Liver (tissue), 9 donors: ENCODE results near the gene PJVK. TPM values are rescaled to one million over a fixed set of nuclear protein-coding genes. Genes with fewer than 3 reads are reported as not detected.

Source experiments
- DNase-seq: peaks from one replicate; pipeline ENCODE4 v3.0.0-alpha.2; 2017; ENCODE audit warnings: low spot score
- H3K27ac ChIP-seq, 2 donors: one replicate each; pipeline ENCODE4 v1.7.0; 2013; ENCODE audit warnings: inconsistent platforms in 2 of 2, low read length in 2 of 2, control low read depth in 1 of 2, low read depth in 1 of 2, mild to moderate bottlenecking in 1 of 2
- H3K27me3 ChIP-seq, 4 donors: one replicate each; pipeline versions ENCODE4 v1.6.1 to v1.7.0; 2013; ENCODE audit warnings: low read length in 3 of 4, inconsistent platforms in 1 of 4, mild to moderate bottlenecking in 1 of 4, moderate library complexity in 1 of 4; ENCODE audit not compliant: control insufficient read depth in 4 of 4, insufficient read depth in 4 of 4
- H3K36me3 ChIP-seq, 4 donors: one replicate each; pipeline versions ENCODE4 v1.6.1 to v1.7.0; 2013; ENCODE audit warnings: low read length in 3 of 4, mild to moderate bottlenecking in 3 of 4, low read depth in 1 of 4, moderate library complexity in 1 of 4; ENCODE audit not compliant: control insufficient read depth in 4 of 4, insufficient read depth in 3 of 4
- H3K4me1 ChIP-seq, 4 donors: one replicate each; pipeline versions ENCODE4 v1.6.1 to v1.7.0; 2013; ENCODE audit warnings: low read length in 3 of 4, mild to moderate bottlenecking in 3 of 4, moderate library complexity in 1 of 4; ENCODE audit not compliant: control insufficient read depth in 4 of 4, insufficient read depth in 4 of 4
- H3K4me3 ChIP-seq, 3 donors: one replicate each; pipeline versions ENCODE4 v1.6.1 to v1.7.0; 2013; ENCODE audit warnings: low read length in 3 of 3, control low read depth in 1 of 3, low read depth in 1 of 3, mild to moderate bottlenecking in 1 of 3
- H3K9ac ChIP-seq, 2 donors: one replicate each; pipeline ENCODE4 v1.7.0; 2013; ENCODE audit warnings: low read length in 2 of 2, mild to moderate bottlenecking in 2 of 2, moderate library complexity in 2 of 2, control low read depth in 1 of 2, low read depth in 1 of 2
- H3K9me3 ChIP-seq, 4 donors: one replicate each; pipeline versions ENCODE4 v1.6.1 to v1.7.0; 2013; ENCODE audit warnings: low read length in 3 of 4; ENCODE audit not compliant: control insufficient read depth in 4 of 4
- FOXA1 ChIP-seq: IDR thresholded peaks from 2 replicates; pipeline ENCODE4 v1.6.1; 2016; ENCODE audit warnings: antibody characterized with exemption
- HNF4G ChIP-seq: IDR thresholded peaks from 2 replicates; pipeline ENCODE4 v1.6.1; 2016; ENCODE audit warnings: antibody characterized with exemption
- JUND ChIP-seq, 2 donors: IDR thresholded peaks; 2 replicates each; pipeline ENCODE4 v1.6.1; 2016; ENCODE audit warnings: antibody characterized with exemption in 2 of 2
- NR2F2 ChIP-seq: IDR thresholded peaks from 2 replicates; pipeline ENCODE4 v1.6.1; 2016; ENCODE audit warnings: antibody characterized with exemption
- RXRA ChIP-seq, 2 donors: IDR thresholded peaks; 2 replicates each; pipeline ENCODE4 v1.6.1; 2017 to 2018; ENCODE audit warnings: antibody characterized with exemption in 2 of 2, mild to moderate bottlenecking in 1 of 2
- SP1 ChIP-seq: IDR thresholded peaks from 2 replicates; pipeline ENCODE4 v1.6.1; 2018; ENCODE audit warnings: antibody characterized with exemption, mild to moderate bottlenecking
- TAF1 ChIP-seq: conservative IDR thresholded peaks from 2 replicates; pipeline ENCODE4 v1.6.1; 2016; ENCODE audit warnings: antibody characterized with exemption, mild to moderate bottlenecking
- YY1 ChIP-seq: IDR thresholded peaks from 2 replicates; pipeline ENCODE4 v1.6.1; 2016; ENCODE audit warnings: antibody characterized with exemption, mild to moderate bottlenecking
- WGBS: extraction: QIAGEN DNeasy Blood & Tissue Kit; methylation state at CpG from one replicate; pipeline ENCODE4 v1.1.7; 2013; 5-methylcytosine and 5-hydroxymethylcytosine counted together
- polyA plus RNA-seq, 2 donors: library from polyadenylated mRNA; stranded (reverse) in 1 of 2; unstranded in 1 of 2; fragments of 200-250 nt in 1 of 2; fragments of >200 nt in 1 of 2; fragmentation: Nextera tagmentation in 1 of 2; extraction: Ambion mirVana in 1 of 2; gene quantifications; one replicate each; pipeline versions ENCODE4 v1.2.1 to v1.2.3, GENCODE V29; 2013 to 2015
- total RNA-seq, 2 donors: library from RNA; depleted of rRNA; stranded (reverse); fragments of >200 nt; gene quantifications; one replicate each; pipeline ENCODE4 v1.2.3, GENCODE V29; 2014
- TF ChIP-seq, protein P1 (sequence below): IDR thresholded peaks from 2 replicates; pipeline ENCODE4 v1.6.1; 2016; ENCODE audit warnings: antibody characterized with exemption
- TF ChIP-seq, protein P2 (sequence below): fragments of 150-350 bp; IDR thresholded peaks from 2 replicates; pipeline ENCODE4 v1.5.1; 2017; ENCODE audit warnings: improper control_type of control experiment, low read depth, low read length; ENCODE audit not compliant: missing input control
- TF ChIP-seq, protein P3 (sequence below): IDR thresholded peaks from 2 replicates; pipeline ENCODE4 v1.6.1; 2016; ENCODE audit warnings: antibody characterized with exemption
- TF ChIP-seq, protein P4 (sequence below): IDR thresholded peaks from 2 replicates; pipeline ENCODE4 v1.6.1; 2016; ENCODE audit warnings: antibody characterized with exemption, mild to moderate bottlenecking
- TF ChIP-seq, protein P5 (sequence below): IDR thresholded peaks from 2 replicates; pipeline ENCODE4 v1.6.1; 2016; ENCODE audit warnings: antibody characterized with exemption
- donor health status: healthy.
- donor health status: healthy.
- donor health status: healthy.
- donor health status: healthy.
- donor health status: healthy.

PJVK gene
- total and polyA plus RNA-seq, 4 donors: 0.48 to 2.3 (median 1.4) TPM

DNA sequence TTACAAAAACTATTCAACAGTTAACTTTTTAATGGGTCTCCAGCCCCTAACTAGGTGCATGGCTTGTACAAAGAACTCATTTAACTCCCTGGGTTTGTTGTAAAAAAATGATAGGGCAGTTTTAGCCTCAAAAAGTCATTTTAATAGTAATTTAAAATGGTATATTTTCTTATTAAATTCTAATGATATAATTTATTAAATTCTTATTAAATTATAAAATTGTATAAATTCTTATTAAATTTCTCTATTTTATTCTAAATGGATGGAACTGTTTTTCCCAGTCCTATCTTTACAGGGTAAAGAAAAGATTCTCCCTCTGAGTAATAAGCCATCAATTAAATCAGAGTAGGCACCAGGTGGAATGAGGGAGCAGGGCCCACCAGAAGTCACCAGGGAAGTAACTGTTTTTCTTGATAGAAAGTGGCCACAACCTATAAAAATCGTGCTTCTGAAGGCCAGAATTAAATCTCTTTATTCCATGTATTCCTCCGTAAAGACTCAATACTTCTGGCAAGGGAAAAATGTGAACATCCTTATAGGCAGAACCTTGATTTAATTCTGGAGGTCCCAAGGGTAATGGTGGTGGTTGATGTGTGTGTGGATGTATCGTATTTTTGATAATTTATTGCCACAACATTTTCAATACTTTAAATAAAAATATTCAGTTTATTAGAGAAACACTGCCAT, 26.4 kb downstream of the PJVK start:
- Histone ChIP-seq H3K36me3 (no peaks in the 10 kb centered on the region), H3K4me1 (peaks cover 5 to 41% (median 26%) of the 10 kb centered on the region in 4 donors), H3K27ac (peak overlapping the region; percentile 93 to 96), H3K4me3 (peak overlapping the region; percentile 74 to 95 (median 89)), H3K9me3 (no peaks in the 10 kb centered on the region), H3K9ac (peak overlapping the region; percentile 82 to 96), H3K27me3 (no peaks in the 10 kb centered on the region)
- 9% methylated on average over 3 of the region's 3 CpGs for WGBS
- TF ChIP-seq NR2F2 (no peak), HNF4G (no peak), FOXA1 (no peak), SP1 (no peak), TAF1 (no peak), RXRA (IDR thresholded peaks at IDR 0.05) (no peak), YY1 (no peak)
- TF ChIP-seq, protein P1, sequence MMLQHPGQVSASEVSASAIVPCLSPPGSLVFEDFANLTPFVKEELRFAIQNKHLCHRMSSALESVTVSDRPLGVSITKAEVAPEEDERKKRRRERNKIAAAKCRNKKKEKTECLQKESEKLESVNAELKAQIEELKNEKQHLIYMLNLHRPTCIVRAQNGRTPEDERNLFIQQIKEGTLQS: no peak
- TF ChIP-seq, protein P2, sequence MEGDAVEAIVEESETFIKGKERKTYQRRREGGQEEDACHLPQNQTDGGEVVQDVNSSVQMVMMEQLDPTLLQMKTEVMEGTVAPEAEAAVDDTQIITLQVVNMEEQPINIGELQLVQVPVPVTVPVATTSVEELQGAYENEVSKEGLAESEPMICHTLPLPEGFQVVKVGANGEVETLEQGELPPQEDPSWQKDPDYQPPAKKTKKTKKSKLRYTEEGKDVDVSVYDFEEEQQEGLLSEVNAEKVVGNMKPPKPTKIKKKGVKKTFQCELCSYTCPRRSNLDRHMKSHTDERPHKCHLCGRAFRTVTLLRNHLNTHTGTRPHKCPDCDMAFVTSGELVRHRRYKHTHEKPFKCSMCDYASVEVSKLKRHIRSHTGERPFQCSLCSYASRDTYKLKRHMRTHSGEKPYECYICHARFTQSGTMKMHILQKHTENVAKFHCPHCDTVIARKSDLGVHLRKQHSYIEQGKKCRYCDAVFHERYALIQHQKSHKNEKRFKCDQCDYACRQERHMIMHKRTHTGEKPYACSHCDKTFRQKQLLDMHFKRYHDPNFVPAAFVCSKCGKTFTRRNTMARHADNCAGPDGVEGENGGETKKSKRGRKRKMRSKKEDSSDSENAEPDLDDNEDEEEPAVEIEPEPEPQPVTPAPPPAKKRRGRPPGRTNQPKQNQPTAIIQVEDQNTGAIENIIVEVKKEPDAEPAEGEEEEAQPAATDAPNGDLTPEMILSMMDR: no peak
- TF ChIP-seq, protein P3, sequence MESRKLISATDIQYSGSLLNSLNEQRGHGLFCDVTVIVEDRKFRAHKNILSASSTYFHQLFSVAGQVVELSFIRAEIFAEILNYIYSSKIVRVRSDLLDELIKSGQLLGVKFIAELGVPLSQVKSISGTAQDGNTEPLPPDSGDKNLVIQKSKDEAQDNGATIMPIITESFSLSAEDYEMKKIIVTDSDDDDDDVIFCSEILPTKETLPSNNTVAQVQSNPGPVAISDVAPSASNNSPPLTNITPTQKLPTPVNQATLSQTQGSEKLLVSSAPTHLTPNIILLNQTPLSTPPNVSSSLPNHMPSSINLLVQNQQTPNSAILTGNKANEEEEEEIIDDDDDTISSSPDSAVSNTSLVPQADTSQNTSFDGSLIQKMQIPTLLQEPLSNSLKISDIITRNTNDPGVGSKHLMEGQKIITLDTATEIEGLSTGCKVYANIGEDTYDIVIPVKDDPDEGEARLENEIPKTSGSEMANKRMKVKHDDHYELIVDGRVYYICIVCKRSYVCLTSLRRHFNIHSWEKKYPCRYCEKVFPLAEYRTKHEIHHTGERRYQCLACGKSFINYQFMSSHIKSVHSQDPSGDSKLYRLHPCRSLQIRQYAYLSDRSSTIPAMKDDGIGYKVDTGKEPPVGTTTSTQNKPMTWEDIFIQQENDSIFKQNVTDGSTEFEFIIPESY: no peak
- TF ChIP-seq, protein P4, sequence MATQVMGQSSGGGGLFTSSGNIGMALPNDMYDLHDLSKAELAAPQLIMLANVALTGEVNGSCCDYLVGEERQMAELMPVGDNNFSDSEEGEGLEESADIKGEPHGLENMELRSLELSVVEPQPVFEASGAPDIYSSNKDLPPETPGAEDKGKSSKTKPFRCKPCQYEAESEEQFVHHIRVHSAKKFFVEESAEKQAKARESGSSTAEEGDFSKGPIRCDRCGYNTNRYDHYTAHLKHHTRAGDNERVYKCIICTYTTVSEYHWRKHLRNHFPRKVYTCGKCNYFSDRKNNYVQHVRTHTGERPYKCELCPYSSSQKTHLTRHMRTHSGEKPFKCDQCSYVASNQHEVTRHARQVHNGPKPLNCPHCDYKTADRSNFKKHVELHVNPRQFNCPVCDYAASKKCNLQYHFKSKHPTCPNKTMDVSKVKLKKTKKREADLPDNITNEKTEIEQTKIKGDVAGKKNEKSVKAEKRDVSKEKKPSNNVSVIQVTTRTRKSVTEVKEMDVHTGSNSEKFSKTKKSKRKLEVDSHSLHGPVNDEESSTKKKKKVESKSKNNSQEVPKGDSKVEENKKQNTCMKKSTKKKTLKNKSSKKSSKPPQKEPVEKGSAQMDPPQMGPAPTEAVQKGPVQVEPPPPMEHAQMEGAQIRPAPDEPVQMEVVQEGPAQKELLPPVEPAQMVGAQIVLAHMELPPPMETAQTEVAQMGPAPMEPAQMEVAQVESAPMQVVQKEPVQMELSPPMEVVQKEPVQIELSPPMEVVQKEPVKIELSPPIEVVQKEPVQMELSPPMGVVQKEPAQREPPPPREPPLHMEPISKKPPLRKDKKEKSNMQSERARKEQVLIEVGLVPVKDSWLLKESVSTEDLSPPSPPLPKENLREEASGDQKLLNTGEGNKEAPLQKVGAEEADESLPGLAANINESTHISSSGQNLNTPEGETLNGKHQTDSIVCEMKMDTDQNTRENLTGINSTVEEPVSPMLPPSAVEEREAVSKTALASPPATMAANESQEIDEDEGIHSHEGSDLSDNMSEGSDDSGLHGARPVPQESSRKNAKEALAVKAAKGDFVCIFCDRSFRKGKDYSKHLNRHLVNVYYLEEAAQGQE: no peak
- TF ChIP-seq, protein P5, sequence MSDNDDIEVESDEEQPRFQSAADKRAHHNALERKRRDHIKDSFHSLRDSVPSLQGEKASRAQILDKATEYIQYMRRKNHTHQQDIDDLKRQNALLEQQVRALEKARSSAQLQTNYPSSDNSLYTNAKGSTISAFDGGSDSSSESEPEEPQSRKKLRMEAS: no peak
- no peak for DNase-seq

DNA sequence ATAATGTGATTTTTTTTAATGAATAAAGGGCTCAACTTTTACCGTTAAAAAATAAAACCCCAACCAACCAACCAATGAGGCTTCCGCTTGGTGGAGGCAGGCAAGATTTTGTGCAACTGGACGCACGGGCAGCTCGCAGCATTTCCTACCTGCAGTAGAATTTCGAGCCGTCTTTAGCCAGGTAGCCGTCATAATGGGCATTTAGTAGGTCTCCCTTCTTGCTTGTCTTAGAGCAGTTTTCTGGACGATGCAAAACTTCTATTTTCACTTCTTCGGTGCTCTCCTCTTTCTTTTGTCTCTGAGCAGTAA, 26.9 kb downstream of the PJVK start:
- DNase-seq: no peak
- H3K9me3 ChIP-seq: no peaks in the 10 kb centered on the region
- H3K9ac ChIP-seq: peak overlapping the region; percentile 82 to 96
- H3K4me3 ChIP-seq: peak overlapping the region; percentile 74 to 95 (median 89)
- H3K36me3 ChIP-seq: no peaks in the 10 kb centered on the region
- no peaks in the 10 kb centered on the region for H3K27me3 ChIP-seq
- peaks cover 7 to 44% (median 27%) of the 10 kb centered on the region in 4 donors for H3K4me1 ChIP-seq
- WGBS: under 1% methylated on average over 10 of the region's 10 CpGs
- TF ChIP-seq, protein P2: no peak
- TF ChIP-seq JUND (IDR thresholded peaks at IDR 0.05): no peak
- TF ChIP-seq FOXA1: no peak
- no peak for TF ChIP-seq NR2F2
- TF ChIP-seq, protein P5: no peak
- no peak for TF ChIP-seq SP1
- peak overlapping the region; percentile 93 to 96 for H3K27ac ChIP-seq
